Activated T-cell treated with anti-CD3 and anti-CD28 coated beads for 4 hours (primary cell): ENCODE data around the gene WWOX.

ENCODE experiments used
- DNase-seq: peaks from one replicate; pipeline ENCODE4 v3.0.0-alpha.2; 2020

The WWOX gene

DNA sequence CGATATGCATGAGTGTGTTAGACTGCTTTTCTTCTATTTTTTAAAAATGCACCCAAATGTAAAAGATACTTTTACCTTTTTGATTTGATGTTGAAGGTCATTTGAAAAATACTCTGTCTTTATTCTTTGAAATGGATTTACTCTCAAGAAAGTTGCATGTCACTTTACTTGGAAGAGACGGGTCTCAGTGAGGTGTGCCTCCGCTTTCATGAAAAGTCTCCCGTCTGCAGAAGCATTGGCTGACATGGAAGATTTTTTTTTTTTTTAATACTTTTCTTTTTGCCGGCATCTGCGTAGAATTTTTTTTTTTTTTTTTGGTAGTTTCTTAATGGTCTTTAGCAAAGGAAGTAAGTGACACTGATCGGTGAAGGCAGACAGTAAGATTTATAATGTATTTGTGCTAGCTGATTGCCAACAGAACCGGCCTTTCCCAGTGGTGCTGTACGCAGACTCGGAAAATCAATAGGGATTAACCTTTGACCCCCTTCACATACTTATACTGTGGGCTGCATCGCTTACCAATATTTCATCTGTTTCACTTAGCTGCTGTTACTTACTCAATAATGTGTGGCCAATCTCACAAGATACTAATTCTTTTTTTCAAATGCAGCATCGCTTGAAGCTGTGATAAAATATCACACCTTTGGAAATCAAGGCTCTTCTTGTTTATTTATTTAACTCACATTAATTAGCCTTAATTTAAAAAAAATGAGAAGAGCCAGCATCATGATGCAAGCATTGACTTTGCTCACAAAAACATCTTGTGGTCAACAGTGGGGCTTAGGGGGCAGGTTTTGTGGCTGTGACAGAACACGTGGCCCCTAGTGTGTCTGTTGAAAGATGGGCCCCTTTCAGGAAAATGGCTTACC is 383.9 kb downstream of the WWOX start:
- DNase-seq, result no peak

- no peak for DNase-seq
Observed at GRCh38 chr16:78484509-78485058, 385.1 kb downstream of the WWOX start.

DNA sequence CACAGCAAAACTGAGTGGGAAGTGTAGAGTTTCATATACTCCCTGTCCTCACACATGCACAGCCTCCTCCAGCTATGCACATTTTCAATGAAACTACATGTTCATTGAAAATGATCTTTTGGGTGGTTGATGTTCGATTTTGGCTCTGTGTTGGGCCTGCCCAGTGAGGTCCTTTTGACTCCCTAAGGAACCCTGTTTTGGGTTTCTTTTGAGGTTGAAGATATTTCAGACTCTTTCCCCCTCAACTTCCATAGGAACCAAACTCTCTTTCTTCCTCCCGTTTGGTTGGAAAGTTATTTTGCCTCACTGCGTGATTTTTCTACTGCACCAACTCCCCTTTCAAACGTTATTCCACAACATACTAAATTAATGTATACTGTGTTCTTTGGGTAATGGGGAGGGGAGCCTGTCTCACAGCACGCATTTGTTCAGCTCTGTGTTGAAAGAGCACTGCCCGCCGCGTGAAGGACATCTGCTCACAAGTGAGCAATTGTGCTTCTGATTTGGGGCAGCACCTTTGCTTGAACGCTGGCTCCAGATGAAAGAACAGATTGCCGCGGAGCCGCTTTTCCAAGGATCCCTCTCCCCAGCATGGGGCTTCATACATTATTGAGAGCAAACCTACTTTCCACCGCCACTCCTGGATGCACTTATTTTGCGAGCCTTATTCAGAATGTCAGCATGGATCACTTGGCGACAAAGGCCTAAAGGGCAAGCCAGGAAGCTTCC is 385.9 kb downstream of the WWOX start:
- DNase-seq, result no peak

- DNase-seq, result no peak
Observed at GRCh38 chr16:78485917-78486257, 386.4 kb downstream of the WWOX start.

DNA sequence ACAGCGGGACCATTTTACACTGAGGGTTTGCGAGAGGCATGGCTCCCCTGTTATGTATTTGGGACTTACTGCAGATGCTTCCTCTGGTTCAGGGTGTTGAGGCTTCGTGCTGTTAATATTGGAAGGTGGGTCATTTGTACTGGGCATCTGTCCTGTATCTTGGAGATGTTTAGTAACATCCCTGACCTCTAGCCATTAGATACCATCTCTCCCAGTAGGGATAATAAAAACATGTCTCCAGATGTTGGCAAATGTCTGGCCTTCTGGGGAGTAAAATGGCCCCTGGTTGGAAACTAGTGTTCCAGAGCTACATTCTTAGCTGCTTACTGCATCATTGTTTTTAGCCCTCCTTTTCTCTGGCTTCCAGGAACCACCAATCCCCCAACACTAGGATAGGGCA is 388.0 kb downstream of the WWOX start:
- DNase-seq, result no peak

DNA sequence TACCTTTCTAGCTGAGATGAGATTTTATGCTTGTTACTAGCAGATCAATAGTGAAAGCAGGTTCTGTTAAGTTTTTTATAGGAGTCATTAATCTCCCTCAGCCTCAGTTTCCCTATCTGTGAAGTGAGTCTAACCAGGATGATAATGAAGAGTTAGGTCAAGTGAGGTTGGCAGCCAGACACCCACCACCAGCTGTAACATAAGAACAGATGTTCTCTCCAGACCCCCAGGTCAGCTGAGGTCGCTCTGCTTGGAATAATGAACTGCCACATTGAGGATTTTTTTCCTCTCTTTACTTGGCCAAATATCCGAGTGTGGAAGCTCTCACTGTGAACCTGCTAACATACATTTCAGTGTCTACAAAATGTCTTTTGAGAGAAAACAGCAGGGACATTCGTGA is 389.6 kb downstream of the WWOX start:
- DNase-seq, result no peak

- DNase-seq, result no peak
Observed at GRCh38 chr16:78489631-78490030, 390.2 kb downstream of the WWOX start.

- no peak for DNase-seq
Observed at GRCh38 chr16:78490431-78490830, 391.0 kb downstream of the WWOX start.

DNA sequence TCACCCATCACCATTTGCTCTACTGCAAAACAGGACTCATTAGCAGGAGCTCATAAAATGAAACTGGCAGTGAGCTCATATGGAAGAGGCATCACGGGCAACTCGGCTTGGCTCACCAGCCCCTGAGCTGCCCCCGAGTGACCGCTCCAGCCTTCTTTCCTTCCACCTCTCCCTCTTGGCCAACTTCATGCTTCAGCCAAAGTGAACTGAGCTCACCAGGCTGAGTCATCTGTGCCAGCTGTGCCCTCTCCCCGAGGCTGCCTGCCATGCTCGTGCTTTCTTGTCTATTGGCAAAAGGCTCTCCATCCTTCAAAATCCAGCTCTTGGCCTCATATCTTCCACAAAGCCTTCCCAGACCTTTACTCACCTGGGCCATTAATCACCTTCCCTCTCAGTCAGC is 391.4 kb downstream of the WWOX start:
- DNase-seq, result no peak

DNA sequence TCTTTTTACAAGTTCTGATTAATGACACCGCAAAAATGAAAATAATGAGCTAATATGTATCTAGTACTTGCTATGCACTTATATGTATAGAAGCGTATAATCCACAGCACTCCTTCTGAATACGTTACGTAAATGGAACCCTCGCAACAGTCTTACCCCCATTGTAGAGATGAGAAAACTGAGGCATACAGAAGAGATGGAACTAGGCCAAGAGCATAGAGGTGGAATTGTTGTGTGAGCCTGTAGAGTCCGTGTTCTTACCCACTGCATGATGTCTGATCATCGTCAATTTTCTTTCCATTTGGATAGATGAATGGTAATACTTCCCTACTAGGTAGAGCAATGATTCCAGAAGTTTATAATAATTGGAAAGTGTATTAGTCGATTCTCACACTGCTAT is 394.1 kb downstream of the WWOX start:
- no peak for DNase-seq

DNA sequence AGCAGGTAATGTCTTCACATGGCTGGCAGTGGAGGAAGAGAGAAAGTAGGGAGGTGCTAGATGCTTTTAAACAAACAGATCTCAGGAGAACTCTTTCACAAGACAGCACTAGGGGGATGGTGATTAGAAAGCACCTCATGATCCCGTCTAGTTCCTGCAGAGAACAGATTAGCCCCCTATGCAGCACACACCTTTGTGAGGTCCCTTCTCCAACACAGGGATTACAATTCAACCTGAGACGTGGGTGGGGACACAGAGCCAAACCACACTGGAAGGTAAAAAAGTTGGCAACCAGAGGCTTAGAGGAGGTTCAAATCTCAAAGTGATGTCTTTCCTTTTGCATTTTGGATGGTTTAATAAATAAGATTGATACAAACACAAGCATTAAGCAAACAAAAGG is 394.7 kb downstream of the WWOX start:
- no peak for DNase-seq

DNA sequence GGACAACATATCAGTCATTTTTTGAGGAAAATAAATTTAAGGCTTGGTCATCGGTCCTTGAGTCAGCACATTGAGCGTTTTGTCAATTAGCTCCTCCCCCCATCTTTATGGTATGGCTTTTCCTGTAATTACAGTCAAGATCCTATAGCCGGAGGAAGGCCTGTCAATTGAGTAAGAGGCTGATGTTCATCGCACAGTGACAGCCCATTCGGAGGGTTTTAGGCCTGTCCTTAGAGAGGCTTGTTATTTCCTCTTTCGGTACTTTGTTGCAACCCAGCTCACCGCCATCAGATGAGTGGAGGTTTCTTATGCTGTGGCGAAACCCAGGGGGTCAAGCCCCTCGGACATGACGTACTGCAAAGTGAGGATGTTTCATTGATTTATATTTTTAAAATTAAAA is 395.2 kb downstream of the WWOX start:
- no peak for DNase-seq

DNA sequence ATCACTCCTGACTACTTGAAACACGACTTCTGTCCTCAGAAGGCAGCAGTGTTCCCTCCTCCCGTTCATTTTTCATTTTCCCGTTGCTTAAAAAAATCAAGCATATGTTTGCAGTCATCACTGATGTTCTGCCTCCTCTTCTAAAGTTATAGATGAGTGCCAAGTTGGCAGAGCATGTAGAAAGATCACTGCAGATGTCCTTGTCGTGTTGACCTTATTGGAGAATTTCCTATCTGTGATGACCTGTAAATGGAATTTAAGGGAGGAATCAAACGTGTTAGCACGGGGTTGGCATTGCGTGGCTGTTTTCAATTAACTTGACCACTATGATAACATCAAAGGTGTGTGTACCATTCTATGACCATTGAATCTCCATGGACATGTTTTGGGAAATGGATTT is 396.7 kb downstream of the WWOX start:
- DNase-seq, result no peak

GRCh38 chr16:78499399-78499798 is 399.9 kb downstream of the WWOX start:
- no peak for DNase-seq

DNA sequence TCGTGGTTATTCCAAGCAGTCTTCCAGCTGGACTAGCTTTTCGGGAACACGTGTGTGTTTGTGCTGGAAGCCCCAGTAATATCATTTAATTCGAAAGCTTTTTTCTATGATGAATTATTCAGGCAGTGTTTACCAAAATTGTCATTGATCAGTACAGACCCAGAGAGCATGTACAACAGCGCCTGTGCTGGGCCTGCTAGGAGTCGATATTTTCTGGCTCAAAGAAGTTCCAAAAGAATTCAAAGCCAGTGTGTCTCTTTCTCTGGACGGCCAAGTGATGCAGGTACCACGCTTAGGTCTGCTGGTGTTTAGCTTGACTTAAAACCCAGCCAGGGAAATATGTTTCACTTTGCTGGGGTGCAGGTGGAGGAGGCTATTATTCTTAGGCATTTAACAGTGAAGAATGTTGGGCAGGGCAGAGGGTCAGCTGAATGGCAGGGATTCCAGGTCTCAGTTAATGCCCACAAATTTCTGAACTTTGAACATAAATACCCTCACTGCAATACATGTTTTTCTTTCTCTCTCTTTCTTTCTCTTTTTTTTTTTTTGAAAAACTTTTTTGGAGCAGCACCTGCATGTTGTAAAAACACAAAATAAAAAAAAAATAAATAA is 401.3 kb downstream of the WWOX start:
- DNase-seq, result no peak

DNA sequence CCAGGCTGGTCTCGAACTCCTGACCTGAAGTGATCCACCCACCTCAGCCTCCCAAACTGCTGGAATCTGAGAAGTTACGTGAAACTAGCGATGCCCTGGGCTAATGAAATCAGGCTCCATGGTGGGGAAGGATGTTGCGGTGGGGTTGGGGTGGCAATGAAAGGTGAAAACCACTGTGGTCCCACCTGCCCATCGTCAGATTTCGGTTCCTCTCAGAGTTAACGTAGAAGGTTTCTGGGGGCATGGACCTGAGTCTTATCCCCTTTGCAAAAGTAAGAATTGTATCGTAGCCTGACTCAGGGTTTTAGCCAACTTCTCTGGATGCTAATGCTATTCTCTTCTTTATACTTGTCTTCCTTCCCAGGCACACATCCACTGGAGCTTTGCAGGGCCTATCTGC is 402.3 kb downstream of the WWOX start:
- no peak for DNase-seq

- DNase-seq, result no peak
Observed at GRCh38 chr16:78502812-78503350, 403.4 kb downstream of the WWOX start.

DNA sequence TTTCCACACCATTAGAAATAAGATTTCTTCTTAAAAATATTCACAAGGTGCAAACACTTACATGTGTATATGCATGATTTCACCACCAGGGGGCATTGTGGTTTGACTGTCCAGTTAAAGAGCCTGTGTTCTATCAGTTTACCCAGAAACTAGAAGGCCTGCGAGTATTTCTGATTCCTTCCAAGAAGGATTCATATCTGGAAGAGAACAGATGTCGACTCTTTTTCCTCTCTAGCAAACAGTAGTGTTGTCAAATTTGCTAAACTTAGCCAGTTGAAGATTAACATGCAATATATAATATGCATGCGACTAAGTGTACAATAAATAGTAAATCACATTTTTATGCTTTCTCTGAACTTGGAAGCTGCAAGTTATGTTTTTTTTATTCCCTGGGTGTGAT is 404.1 kb downstream of the WWOX start:
- peak; percentile 30 for DNase-seq

GRCh38 chr16:78504401-78504851 is 405.0 kb downstream of the WWOX start:
- DNase-seq, result no peak

GRCh38 chr16:78505036-78505435 is 405.6 kb downstream of the WWOX start:
- no peak for DNase-seq

GRCh38 chr16:78505544-78506366 is 406.3 kb downstream of the WWOX start:
- DNase-seq, result no peak
